HCT116 (cell line): ENCODE results near the gene SUPT4H1. TPM values are rescaled to one million over a fixed set of nuclear protein-coding genes. Genes with fewer than 3 reads are reported as not detected.

Experiments used
- ATAC-seq: fragments of 200-7000 bp; cut with Tn5 transposase; 2 replicates; pipeline ENCODE4 v1.9.1; 2020; ENCODE audit warnings: mild to moderate bottlenecking, moderate library complexity
- BruUV-seq: library from RNA; stranded (reverse); fragments of 400-500 nt; replicated peaks from 2 replicates; lab custom pipeline; 2021; lab: Mats Ljungman, UMichigan
- CTCF ChIA-PET: fragments of 300-600 bp; sonication (Branson Sonifier 250); formaldehyde crosslinking; loops from one replicate; lab custom pipeline; 2021; ENCODE audit warnings: antibody characterized with exemption; lab: Charles Lee
- POLR2A ChIA-PET: fragments of 300-600, 350-600 bp; sonication (Branson Sonifier 250); formaldehyde crosslinking; loops from one replicate; lab custom pipeline; 2021; ENCODE audit warnings: antibody characterized with exemption; lab: Charles Lee
- RAD21 ChIA-PET, 2 experiments: fragments of 300-600 bp; sonication (Branson Sonifier 250); formaldehyde crosslinking; loops; one replicate each; lab custom pipeline; 2023; ENCODE audit warnings: low total read pairs in 2 of 2; ENCODE audit not compliant: uncharacterized antibody in 2 of 2, unreplicated experiment in 2 of 2, low non-redundant PET in 1 of 2; lab: Charles Lee
- DNase-seq: peaks from one replicate; pipeline ENCODE4 v3.0.0-alpha.2; 2010; ENCODE audit warnings: low read depth, low spot score
- H2AFZ ChIP-seq: fragments of 200-600 bp; shearing (Covaris generic), sonication (generic); 2 replicates; pipeline ENCODE4 v1.6.1; 2017; ENCODE audit warnings: low read depth, mixed run types, mixed read lengths, antibody characterized with exemption, low read length; ENCODE audit not compliant: poor library complexity, severe bottlenecking
- H3K27ac ChIP-seq: 2 replicates; pipeline ENCODE4 v1.5.1; 2012; ENCODE audit warnings: low read depth, low read length
- H3K27me3 ChIP-seq: fragments of 200-600 bp; sonication (generic); 2 replicates; pipeline ENCODE4 v1.6.1; 2016; ENCODE audit warnings: mixed run types, low read length, mixed read lengths; ENCODE audit not compliant: insufficient read depth
- H3K36me3 ChIP-seq, 2 experiments: fragments of 200-500 bp in 1 of 2; fragments of 200-600 bp in 1 of 2; sonication (Bioruptor generic) in 1 of 2; sonication (generic) in 1 of 2; 2 replicates each; pipeline versions ENCODE4 v1.5.1 to v1.6.1; 2014 to 2016; ENCODE audit warnings: low read length in 2 of 2, inconsistent platforms in 1 of 2, mixed read lengths in 1 of 2, mixed run types in 1 of 2; ENCODE audit not compliant: insufficient read depth in 2 of 2, control insufficient read depth in 1 of 2
- H3K4me1 ChIP-seq, 2 experiments: fragments of 200-600 bp in 1 of 2; sonication (generic) in 1 of 2; 2 replicates each; pipeline versions ENCODE4 v1.5.1 to v1.6.1; 2012 to 2017; ENCODE audit warnings: low read length in 2 of 2, inconsistent platforms in 1 of 2, mild to moderate bottlenecking in 1 of 2, mixed read lengths in 1 of 2, mixed run types in 1 of 2, moderate library complexity in 1 of 2; ENCODE audit not compliant: insufficient read depth in 2 of 2, control insufficient read depth in 1 of 2
- H3K4me2 ChIP-seq: fragments of 200-600 bp; sonication (generic); 2 replicates; pipeline ENCODE4 v1.6.1; 2017; ENCODE audit warnings: mixed run types, low read length, mixed read lengths
- H3K4me3 ChIP-seq, 2 experiments: fragments of 200-600 bp in 1 of 2; sonication (generic) in 1 of 2; replicated peaks in 1 of 2; 2 replicates each; pipeline ENCODE4 v1.5.1; 2011 to 2016; ENCODE audit warnings: low read length in 2 of 2, control low read depth in 1 of 2, low read depth in 1 of 2, mild to moderate bottlenecking in 1 of 2, mixed read lengths in 1 of 2, mixed run types in 1 of 2
- H3K79me2 ChIP-seq: fragments of 200-600 bp; sonication (generic); 2 replicates; pipeline ENCODE4 v1.6.1; 2017; ENCODE audit warnings: mild to moderate bottlenecking, mixed run types, low read length, moderate library complexity, mixed read lengths; ENCODE audit not compliant: insufficient read depth
- H3K9ac ChIP-seq: fragments of 200-600 bp; sonication (generic); 2 replicates; pipeline ENCODE4 v1.6.1; 2016; ENCODE audit warnings: low read length, mixed read lengths
- H3K9me2 ChIP-seq: fragments of 200-600 bp; sonication (generic), shearing (Covaris generic); 2 replicates; pipeline ENCODE4 v1.6.1; 2017; ENCODE audit warnings: mixed run types, mild to moderate bottlenecking, moderate library complexity; ENCODE audit not compliant: insufficient read depth
- H3K9me3 ChIP-seq, 2 experiments: fragments of 200-500 bp in 1 of 2; fragments of 200-600 bp in 1 of 2; sonication (Bioruptor generic) in 1 of 2; sonication (generic) in 1 of 2; 2 replicates each; pipeline ENCODE4 v1.6.1; 2014 to 2017; ENCODE audit warnings: low read length in 2 of 2, mixed read lengths in 2 of 2, inconsistent platforms in 1 of 2, low read depth in 1 of 2, mild to moderate bottlenecking in 1 of 2, mixed run types in 1 of 2, moderate library complexity in 1 of 2; ENCODE audit not compliant: control insufficient read depth in 1 of 2, insufficient read depth in 1 of 2
- H4K20me1 ChIP-seq: fragments of 200-600 bp; sonication (generic), shearing (Covaris generic); 2 replicates; pipeline ENCODE4 v1.6.1; 2017; ENCODE audit warnings: mixed run types, mild to moderate bottlenecking, moderate library complexity; ENCODE audit not compliant: insufficient read depth
- ATF3 ChIP-seq: IDR thresholded peaks from 2 replicates; pipeline ENCODE4 v1.6.1; 2012
- CTCF ChIP-seq, 3 experiments: fragments of 200-600 bp in 1 of 3; sonication (generic) in 1 of 3; IDR thresholded peaks in 2 of 3; conservative IDR thresholded peaks in 1 of 3; 2 replicates each; pipeline ENCODE4 v1.5.1; 2012 to 2017; ENCODE audit warnings: low read depth in 2 of 3, low read length in 2 of 3, antibody characterized with exemption in 1 of 3, borderline replicate concordance in 1 of 3, control low read depth in 1 of 3, mild to moderate bottlenecking in 1 of 3, mixed read lengths in 1 of 3, mixed run types in 1 of 3, moderate library complexity in 1 of 3; ENCODE audit not compliant: insufficient read depth in 1 of 3
- EGR1 ChIP-seq: IDR thresholded peaks from 2 replicates; pipeline ENCODE4 v1.6.1; 2012; ENCODE audit warnings: low read depth
- ELF1 ChIP-seq: IDR thresholded peaks from 2 replicates; pipeline ENCODE4 v1.6.1; 2012; ENCODE audit warnings: low read depth, borderline replicate concordance
- EZH2 ChIP-seq: fragments of 200-600 bp; sonication (generic); IDR thresholded peaks from 2 replicates; pipeline ENCODE4 v1.6.1; 2017; ENCODE audit warnings: antibody characterized with exemption, mixed run types
- EZH2phosphoT487 ChIP-seq: fragments of 200-600 bp; IDR thresholded peaks from 2 replicates; pipeline ENCODE4 v1.6.1; 2018; ENCODE audit warnings: antibody characterized with exemption, borderline replicate concordance
- FOSL1 ChIP-seq: IDR thresholded peaks from 2 replicates; pipeline ENCODE4 v1.6.1; 2012; ENCODE audit warnings: low read depth
- JUND ChIP-seq: IDR thresholded peaks from 2 replicates; pipeline ENCODE4 v1.6.1; 2012
- POLR2A ChIP-seq: IDR thresholded peaks from 2 replicates; pipeline ENCODE4 v1.7.0; 2011; ENCODE audit warnings: borderline replicate concordance; ENCODE audit not compliant: insufficient read depth, insufficient read length; ENCODE audit errors: extremely low read depth
- POLR2AphosphoS5 ChIP-seq: IDR thresholded peaks from 2 replicates; pipeline ENCODE4 v1.6.1; 2011; ENCODE audit warnings: mild to moderate bottlenecking, low read depth, low read length, moderate library complexity
- REST ChIP-seq: IDR thresholded peaks from 2 replicates; pipeline ENCODE4 v1.6.1; 2012; ENCODE audit warnings: low read depth
- SIN3A ChIP-seq: IDR thresholded peaks from 2 replicates; pipeline ENCODE4 v1.6.1; 2012; ENCODE audit warnings: low read depth
- SP1 ChIP-seq: IDR thresholded peaks from 2 replicates; pipeline ENCODE4 v1.6.1; 2012; ENCODE audit warnings: low read depth
- SRF ChIP-seq: IDR thresholded peaks from 2 replicates; pipeline ENCODE4 v1.6.1; 2012; ENCODE audit warnings: low read depth
- TCF7L2 ChIP-seq: IDR thresholded peaks from 2 replicates; pipeline ENCODE4 v1.7.0; 2011; ENCODE audit warnings: borderline replicate concordance, inconsistent platforms; ENCODE audit not compliant: insufficient read depth, insufficient read length; ENCODE audit errors: extremely low read depth
- ZBTB33 ChIP-seq: IDR thresholded peaks from 2 replicates; pipeline ENCODE4 v1.6.1; 2011; ENCODE audit warnings: mild to moderate bottlenecking, low read length, moderate library complexity; ENCODE audit not compliant: insufficient replicate concordance; ENCODE audit errors: extremely low read depth
- ZFX ChIP-seq: fragments of 450-650 bp; IDR thresholded peaks from 2 replicates; pipeline ENCODE4 v1.6.1; 2017
- intact Hi-C: fragments of 100-400 bp; cut with micrococcal nuclease; formaldehyde crosslinking; loops from 2 replicates; pipeline ENCODE4 v1.10.0; 2022
- total RNA-seq: library from RNA; stranded (reverse); gene quantifications from one replicate; pipeline ENCODE4 v1.2.1, GENCODE V29; 2021; ENCODE audit not compliant: unreplicated experiment

The SUPT4H1 gene
- total RNA-seq, 1 experiment from 2014 or later = 118 TPM

- Histone ChIP-seq H3K79me2 (peaks cover 100% of the 10 kb centered on the region), H3K27me3 (no peaks in the 10 kb centered on the region)
- intact Hi-C loops = no loop called here
- TF ChIP-seq ELF1 (no peak), POLR2AphosphoS5 (no peak), TCF7L2 (no peak), FOSL1 (no peak), REST (no peak), ATF3 (no peak), SRF (no peak), ZFX (no peak), ZBTB33 (no peak), EZH2 (no peak), EZH2phosphoT487 (no peak), POLR2A (no peak), EGR1 (no peak), SIN3A (no peak), SP1 (no peak; the same call in 1 of the 2 replicates), JUND (no peak), CTCF (IDR thresholded peaks at IDR 0.05 in 2 of 3, conservative IDR thresholded peaks at IDR 0.05 in 1 of 3; ENCODE audit: borderline replicate concordance in 1 of 3, insufficient read depth in 1 of 3, low read depth in 2 of 3, low read length in 2 of 3) (no peak)
- TF ChIP-seq, all 23 proteins: peak for 0
- H3K9me3 ChIP-seq = no peaks in the 10 kb centered on the region
- BruUV-seq = no TSS peak
- H3K4me1 ChIP-seq = peaks cover 89 to 100% of the 10 kb centered on the region in 2 experiments
- no peak overlapping the region for H2AFZ ChIP-seq
- DNase-seq = no peak
- H3K36me3 ChIP-seq = peaks cover 0 to 7% of the 10 kb centered on the region in 2 experiments; a peak in 1 of 4 replicates
- no peaks in the 10 kb centered on the region for H3K9me2 ChIP-seq
- ChIA-PET RAD21 (interaction anchor here in 1 of 2 experiments (1.1 kb wide), 1 partner anchor 55 kb away, joined by 3 read pairs; no protein-coding TSS in a partner anchor), CTCF (no interaction called here), POLR2A (interaction anchor here (0.6 to 3.1 kb wide), 4 partner anchors 11 to 247 kb away, joined by 3 to 11 read pairs (median 4); partner anchors contain the start of genes RNF43 and SUPT4H1)
- H3K4me3 ChIP-seq = no peak overlapping the region
- H3K27ac ChIP-seq = peak overlapping the region; percentile 45
- H3K9ac ChIP-seq = no peak overlapping the region
- peak overlapping the region; percentile 27 for H3K4me2 ChIP-seq
- ATAC-seq = peak; percentile 56
- no peaks in the 10 kb centered on the region for H4K20me1 ChIP-seq
Observed at GRCh38 chr17:58383892-58384462, 32.0 kb upstream of the SUPT4H1 start.
